Thymus (tissue), 11 donors: Measurements from ENCODE around the gene TMEM59L. TPM values are rescaled to one million over a fixed set of nuclear protein-coding genes. Genes with fewer than 3 reads are reported as not detected.
"Not testable (repeated sequence)": the region's sequence is repeated elsewhere in the genome, so short reads cannot be mapped to it uniquely, and the experiment has no call there.

Experiments used
- DNase-seq, 9 donors: peaks; one replicate each; pipeline ENCODE4 v3.0.0-alpha.2; 2013; ENCODE audit warnings: low spot score in 9 of 9, low read depth in 6 of 9, missing footprints in 1 of 9
- H3K27ac ChIP-seq, 2 donors: one replicate each; pipeline ENCODE4 v1.5.1; 2013; ENCODE audit warnings: control low read depth in 1 of 2, low read depth in 1 of 2, low read length in 1 of 2, mild to moderate bottlenecking in 1 of 2, moderate library complexity in 1 of 2
- H3K27me3 ChIP-seq, 2 donors: one replicate each; pipeline ENCODE4 v1.5.1; 2013; ENCODE audit warnings: low read length in 1 of 2; ENCODE audit not compliant: control insufficient read depth in 2 of 2, insufficient read depth in 1 of 2
- H3K36me3 ChIP-seq, 2 donors: one replicate each; pipeline ENCODE4 v1.5.1; 2013; ENCODE audit warnings: low read length in 1 of 2, mild to moderate bottlenecking in 1 of 2, moderate library complexity in 1 of 2; ENCODE audit not compliant: control insufficient read depth in 2 of 2, insufficient read depth in 2 of 2
- H3K4me1 ChIP-seq, 2 donors: one replicate each; pipeline ENCODE4 v1.5.1; 2013; ENCODE audit warnings: low read length in 2 of 2; ENCODE audit not compliant: control insufficient read depth in 2 of 2, insufficient read depth in 2 of 2
- H3K4me3 ChIP-seq, 2 donors: one replicate each; pipeline ENCODE4 v1.5.1; 2013; ENCODE audit warnings: low read length in 2 of 2, control low read depth in 1 of 2, mild to moderate bottlenecking in 1 of 2
- H3K9me3 ChIP-seq, 2 donors: one replicate each; pipeline ENCODE4 v1.5.1; 2013; ENCODE audit warnings: low read length in 1 of 2, mild to moderate bottlenecking in 1 of 2; ENCODE audit not compliant: control insufficient read depth in 2 of 2, insufficient read depth in 1 of 2
- WGBS: extraction: QIAGEN DNeasy Blood & Tissue Kit; methylation state at CpG from one replicate; pipeline ENCODE4 v1.1.7; 2013; 5-methylcytosine and 5-hydroxymethylcytosine counted together
- polyA plus RNA-seq: library from polyadenylated mRNA; stranded (reverse); fragments of 200-250 nt; gene quantifications from one replicate; pipeline ENCODE4 v1.2.3, GENCODE V29; 2013
- total RNA-seq: library from RNA; stranded (reverse); fragments of 120-200 nt; gene quantifications from one replicate; pipeline ENCODE4 v1.2.4, GENCODE V29; 2013
- donor health status: healthy.

The TMEM59L gene
- total and polyA plus RNA-seq, 2 donors, result 0.96 TPM; not detected in 1

DNA sequence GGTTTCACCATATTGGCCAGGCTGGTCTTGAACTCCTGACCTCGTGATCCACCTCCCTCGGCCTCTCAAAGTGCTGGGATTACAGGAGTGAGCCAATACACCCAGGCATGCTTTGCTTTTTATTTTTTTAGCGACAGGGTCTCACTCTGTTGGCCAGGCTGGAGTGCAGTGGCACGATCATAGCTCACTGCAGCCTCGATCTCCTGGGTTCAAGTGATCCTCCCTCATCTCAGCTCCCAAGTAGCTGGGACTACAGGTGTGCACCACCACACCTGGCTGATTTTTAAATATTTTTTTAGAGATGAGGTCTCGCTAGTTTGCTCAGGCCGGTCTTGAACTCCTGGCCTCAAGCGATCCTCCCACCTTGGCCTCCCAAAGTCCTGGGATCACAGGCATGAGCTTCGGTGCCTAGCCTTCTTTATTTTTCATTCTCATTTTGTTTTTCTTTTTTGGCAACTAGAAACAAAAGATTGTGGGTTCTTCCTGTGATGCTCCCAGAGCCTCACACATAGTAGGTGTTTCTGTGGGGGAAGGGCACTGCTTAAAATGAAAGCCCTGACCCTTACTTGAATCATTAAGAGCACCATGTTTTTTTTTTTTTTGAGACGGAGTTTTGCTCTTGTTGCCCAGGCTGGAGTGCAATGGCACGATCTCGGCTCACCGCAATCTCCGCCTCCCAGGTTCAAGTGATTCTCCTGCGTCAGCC is 11.8 kb upstream of the TMEM59L start:
- H3K9me3 ChIP-seq, H3K4me3 ChIP-seq, H3K27ac ChIP-seq, DNase-seq, H3K36me3 ChIP-seq, H3K4me1 ChIP-seq: not testable (repeated sequence)
- WGBS, result 95% methylated on average over 15 of the region's 15 CpGs
- peaks cover 57 to 93% of the 10 kb centered on the region in 2 donors for H3K27me3 ChIP-seq

DNA sequence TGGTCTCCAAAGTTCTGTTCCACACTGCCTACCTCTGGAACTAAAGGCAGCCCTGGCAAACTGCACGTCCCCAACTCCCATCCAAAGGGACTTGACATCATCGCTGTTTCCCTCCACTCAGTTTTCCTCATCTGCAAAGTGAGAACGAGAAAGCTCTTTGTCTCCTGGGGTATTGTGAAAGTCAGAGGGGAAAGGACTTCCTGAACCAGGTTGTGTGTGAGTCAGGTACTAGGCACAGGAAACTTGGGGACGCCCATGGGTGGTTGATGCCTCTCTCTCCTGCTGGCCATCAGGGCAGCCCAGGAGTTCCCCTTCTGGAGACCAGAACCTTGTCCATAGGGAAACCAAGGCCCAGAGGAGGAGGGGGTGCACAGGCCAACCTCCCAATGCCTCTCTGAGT is 10.8 kb upstream of the TMEM59L start:
- H3K9me3 ChIP-seq, result peaks cover 0 to 2% of the 10 kb centered on the region in 2 donors
- H3K27ac ChIP-seq, result no peak overlapping the region
- 78% methylated on average over 4 of the region's 4 CpGs for WGBS
- no peaks in the 10 kb centered on the region for H3K36me3 ChIP-seq
- no peak for DNase-seq
- no peaks in the 10 kb centered on the region for H3K4me1 ChIP-seq
- peaks cover 58 to 90% of the 10 kb centered on the region in 2 donors for H3K27me3 ChIP-seq
- no peak overlapping the region for H3K4me3 ChIP-seq

DNA sequence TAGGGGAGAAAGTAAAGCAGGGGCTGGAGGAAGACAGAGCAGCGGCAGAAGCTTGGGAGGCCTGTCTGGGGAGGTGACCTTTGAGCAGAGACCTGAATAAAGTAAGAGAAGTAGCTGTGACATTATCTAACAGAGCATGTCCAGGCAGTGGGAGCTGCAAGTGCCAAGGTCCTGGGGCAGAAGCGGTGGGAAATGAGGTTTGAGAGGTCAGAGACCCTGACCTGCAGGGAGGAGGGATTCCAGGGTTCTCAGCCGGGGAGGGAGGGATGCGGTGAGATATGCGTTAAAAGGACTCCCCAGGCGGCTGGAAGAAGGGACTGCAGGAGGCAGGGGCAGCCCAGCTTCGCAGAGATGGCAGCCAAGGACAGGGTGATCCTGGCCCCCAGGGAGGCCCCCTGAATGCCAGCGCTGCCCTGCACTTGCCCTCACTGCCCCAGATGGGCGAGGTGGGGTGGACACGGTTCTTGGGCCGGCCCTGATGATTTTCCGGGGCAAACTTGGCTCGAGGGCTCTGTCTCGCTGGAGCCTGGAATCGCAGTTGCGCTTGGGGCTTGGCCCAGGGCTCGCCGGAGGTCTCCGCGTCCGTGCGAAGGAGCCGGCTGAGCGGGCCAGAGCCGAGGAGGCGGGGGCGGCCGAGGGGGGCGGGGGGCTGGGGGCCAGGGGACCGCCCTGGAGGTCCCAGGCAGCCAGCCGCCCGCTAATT is 9.3 kb upstream of the TMEM59L start:
- WGBS, result 8% methylated on average over 32 of the region's 32 CpGs
- H3K27me3 ChIP-seq, result peaks cover 65 to 91% of the 10 kb centered on the region in 2 donors
- H3K4me3 ChIP-seq, result no peak overlapping the region
- no peak for DNase-seq
- no peaks in the 10 kb centered on the region for H3K36me3 ChIP-seq
- H3K4me1 ChIP-seq, result peaks cover 0 to 3% of the 10 kb centered on the region in 2 donors
- peaks cover 0 to 2% of the 10 kb centered on the region in 2 donors for H3K9me3 ChIP-seq
- no peak overlapping the region for H3K27ac ChIP-seq

DNA sequence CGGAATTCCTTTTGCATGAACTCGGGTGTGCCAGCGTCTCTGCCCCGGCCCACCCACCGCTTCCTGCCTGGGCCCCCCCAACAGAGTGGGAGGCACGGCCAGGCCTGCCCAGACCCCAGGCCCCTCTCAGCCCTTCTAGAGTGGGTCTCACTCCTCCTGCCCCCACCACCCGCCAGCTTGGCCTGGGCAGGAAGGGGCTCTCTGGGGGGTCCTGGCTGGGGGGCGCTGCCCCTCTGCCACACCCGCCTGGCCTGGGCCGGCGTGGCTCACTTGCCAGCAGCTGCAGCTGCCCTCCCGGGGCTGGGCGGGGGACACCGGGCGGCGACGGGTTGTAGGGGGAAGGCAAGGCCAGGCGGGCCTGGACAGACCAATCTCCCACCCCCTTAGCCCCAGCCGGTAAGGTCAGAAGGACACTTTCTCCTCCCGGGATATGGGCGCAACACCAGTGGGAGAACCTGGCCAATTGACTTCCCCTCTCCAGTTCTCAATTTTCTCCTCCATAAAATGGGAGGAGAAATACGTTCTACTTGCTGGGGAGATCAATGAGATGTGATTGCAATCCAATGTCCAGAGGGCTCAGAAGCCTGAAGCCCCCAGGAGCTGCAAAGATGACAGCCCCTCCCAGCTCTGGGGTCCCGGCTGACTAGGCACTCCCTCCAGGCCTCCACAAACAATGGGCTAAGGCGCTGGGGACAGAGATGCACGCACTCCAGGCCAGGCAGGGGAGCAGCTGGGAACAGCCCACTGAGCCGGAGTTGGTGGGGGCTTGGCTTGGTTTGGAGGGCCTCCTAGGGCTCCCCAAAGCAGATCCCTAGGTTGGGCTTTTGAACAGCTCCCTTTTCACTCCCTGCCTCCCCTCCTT is 8.5 kb upstream of the TMEM59L start:
- Histone ChIP-seq H3K27me3 (peaks cover 68 to 92% of the 10 kb centered on the region in 2 donors), H3K4me3 (no peak overlapping the region)

DNA sequence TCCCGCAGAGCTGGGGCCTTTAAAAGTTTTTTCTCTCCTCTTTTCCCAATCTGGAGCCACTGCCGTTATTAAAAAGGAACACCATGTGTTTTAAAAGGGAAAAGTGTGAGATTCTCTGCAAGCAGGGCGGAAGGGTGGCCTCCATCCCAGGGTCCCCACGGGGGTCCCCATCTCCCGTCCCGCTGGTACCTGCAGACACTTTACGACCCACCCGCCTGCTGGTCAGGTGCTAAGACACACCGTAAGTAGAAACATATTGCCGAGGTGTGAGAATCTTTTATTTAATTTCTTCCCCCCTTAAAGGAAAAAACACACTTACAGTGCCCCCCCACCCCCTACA is 7.9 kb upstream of the TMEM59L start:
- WGBS, result 15% methylated on average over 10 of the region's 10 CpGs
- Histone ChIP-seq H3K9me3 (peaks cover under 1 to 2% of the 10 kb centered on the region in 2 donors), H3K4me1 (peaks cover 0 to 3% of the 10 kb centered on the region in 2 donors), H3K4me3 (no peak overlapping the region), H3K27me3 (peaks cover 74 to 92% of the 10 kb centered on the region in 2 donors), H3K27ac (no peak overlapping the region), H3K36me3 (no peaks in the 10 kb centered on the region)
- DNase-seq, result no peak

More for the DNA sequence above, 8.5 kb upstream of the TMEM59L start:
- 15% methylated on average over 26 of the region's 26 CpGs for WGBS
- Histone ChIP-seq H3K36me3 (no peaks in the 10 kb centered on the region), H3K9me3 (peaks cover 0 to 2% of the 10 kb centered on the region in 2 donors), H3K4me1 (peaks cover 0 to 3% of the 10 kb centered on the region in 2 donors), H3K27ac (no peak overlapping the region)
- no peak for DNase-seq

DNA sequence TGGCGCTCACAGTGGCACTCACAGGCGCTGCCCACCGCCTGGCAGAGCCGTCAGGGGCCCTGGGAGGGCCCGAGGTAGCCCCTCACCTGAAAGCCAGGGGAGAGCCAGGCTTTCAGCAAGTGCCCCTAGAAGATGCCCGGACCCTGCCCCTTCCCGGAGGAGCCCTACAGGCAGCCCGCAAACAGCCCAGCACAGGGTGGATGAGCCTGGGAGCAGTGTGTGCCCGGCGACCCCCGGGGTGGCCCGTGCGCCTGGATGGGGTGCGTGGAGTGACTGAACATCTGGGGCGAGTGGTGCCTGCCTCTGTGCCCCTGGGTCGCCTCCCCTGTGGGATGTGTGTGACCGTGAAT is 7.5 kb upstream of the TMEM59L start:
- DNase-seq, result no peak
- 11% methylated on average over 17 of the region's 17 CpGs for WGBS
- peaks cover 2 to 4% of the 10 kb centered on the region in 2 donors for H3K9me3 ChIP-seq
- H3K27ac ChIP-seq, result no peak overlapping the region
- no peaks in the 10 kb centered on the region for H3K36me3 ChIP-seq
- peaks cover 0 to 3% of the 10 kb centered on the region in 2 donors for H3K4me1 ChIP-seq
- no peak overlapping the region for H3K4me3 ChIP-seq
- H3K27me3 ChIP-seq, result peaks cover 78 to 93% of the 10 kb centered on the region in 2 donors

DNA sequence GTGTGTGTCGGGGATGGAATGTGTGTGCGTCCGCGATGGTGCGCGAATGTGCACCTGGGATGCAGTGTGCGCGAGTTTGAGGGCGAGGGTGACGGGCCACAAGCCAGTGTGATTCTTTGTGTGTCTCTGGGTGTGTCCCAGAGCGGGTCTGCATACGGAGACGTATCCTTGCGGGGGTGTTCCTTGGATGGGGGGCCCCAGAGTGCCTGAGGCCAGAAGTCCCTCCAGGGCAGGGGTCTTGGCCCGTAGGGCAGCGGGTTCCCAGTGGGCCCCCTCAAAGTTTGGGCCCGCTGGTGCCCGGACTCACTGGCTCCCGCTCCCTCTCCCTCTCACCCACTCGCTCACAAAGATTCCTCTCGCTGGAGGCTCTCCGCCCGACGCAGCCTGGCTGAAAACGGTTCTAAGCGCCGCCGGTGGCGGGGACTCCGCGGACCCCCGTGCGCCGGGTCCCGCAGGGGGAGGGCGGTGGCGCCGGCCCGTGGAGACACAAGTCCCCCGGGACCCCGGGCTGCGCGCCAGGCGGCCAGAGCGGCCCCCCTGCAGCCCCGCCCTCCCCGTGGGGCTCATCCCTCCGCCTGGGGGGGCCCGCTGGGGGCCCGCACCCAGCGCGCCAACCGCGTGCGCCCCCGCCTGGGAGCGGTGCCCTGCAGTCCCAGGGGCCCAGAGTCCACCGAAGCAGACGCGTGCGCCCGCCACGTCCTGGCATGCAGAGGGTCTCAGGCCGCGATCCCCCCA is 7.0 kb upstream of the TMEM59L start:
- peaks cover 0 to 3% of the 10 kb centered on the region in 2 donors for H3K4me1 ChIP-seq
- H3K27ac ChIP-seq, result no peak overlapping the region
- H3K27me3 ChIP-seq, result peaks cover 83 to 97% of the 10 kb centered on the region in 2 donors

DNA sequence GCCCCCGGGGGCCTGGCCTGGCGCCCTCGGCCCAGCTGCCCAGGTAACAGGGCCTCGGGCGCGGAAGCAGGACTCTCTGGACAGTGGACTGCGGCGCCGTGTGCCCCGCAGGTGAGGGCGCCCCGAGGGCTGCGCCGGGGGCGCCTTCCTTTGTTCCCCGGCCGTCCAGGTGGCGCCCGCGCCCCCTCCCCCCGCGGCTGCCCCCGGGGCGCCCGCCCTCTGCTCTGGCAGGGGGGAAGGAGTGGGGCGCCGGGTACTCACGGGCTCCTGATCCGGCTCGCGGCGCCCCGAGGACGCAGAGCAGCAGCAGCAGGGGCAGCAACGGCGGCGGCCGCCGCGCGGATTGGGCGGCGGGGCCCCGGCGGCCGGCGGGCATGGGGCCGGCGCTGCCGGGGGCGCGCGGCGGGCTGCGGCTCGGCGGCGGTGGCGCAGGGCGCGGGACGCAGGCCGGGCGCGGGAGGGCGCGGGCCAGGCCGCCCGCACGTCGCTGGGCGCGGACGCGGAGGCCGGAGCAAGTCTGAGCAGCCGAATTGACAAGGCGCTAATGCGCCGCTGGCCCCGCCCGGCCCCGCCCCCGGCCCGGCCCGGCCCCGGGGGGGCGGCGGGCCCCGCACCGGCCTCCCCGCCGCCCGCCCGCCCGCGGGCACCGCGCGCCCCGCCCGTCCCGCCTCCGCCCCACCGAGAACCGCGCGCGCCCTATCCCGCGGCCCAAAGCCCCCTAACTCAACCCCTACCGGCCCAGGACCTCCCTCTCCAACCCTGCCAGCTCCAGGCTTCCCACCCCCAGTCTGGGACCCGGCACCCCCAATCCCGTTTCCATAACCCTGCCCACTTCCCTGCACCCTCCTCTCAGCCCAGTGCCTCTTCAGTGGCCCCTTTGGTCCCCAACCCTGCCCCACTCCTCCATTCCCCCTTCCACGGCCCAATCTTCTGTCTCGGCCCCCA is 6.1 kb upstream of the TMEM59L start, which contains the start of gene CRLF1:
TSS of gene CRLF1 (minus strand) at position 519 of the 945 bp plus-strand sequence. CDS start at position 376, 143 bp downstream.
- no peaks in the 10 kb centered on the region for H3K36me3 ChIP-seq
- peaks cover 2 to 4% of the 10 kb centered on the region in 2 donors for H3K9me3 ChIP-seq
- H3K27me3 ChIP-seq, result peaks cover 90 to 97% of the 10 kb centered on the region in 2 donors
- DNase-seq, result no peak
- peaks cover 0 to 11% of the 10 kb centered on the region in 2 donors for H3K4me1 ChIP-seq
- 2% methylated on average over 112 of the region's 116 CpGs for WGBS
- H3K4me3 ChIP-seq, result no peak within 1 kb of the TSS
- no peak within 1 kb of the TSS for H3K27ac ChIP-seq

More for the DNA sequence above, 7.0 kb upstream of the TMEM59L start:
- 6% methylated on average over 65 of the region's 65 CpGs for WGBS
- Histone ChIP-seq H3K36me3 (no peaks in the 10 kb centered on the region), H3K9me3 (peaks cover 2 to 4% of the 10 kb centered on the region in 2 donors), H3K4me3 (no peak overlapping the region)
- no peak for DNase-seq
